Type B pancreatic cell (in vitro differentiated cells): ENCODE results near the gene CAPN10. TPM values are rescaled to one million over a fixed set of nuclear protein-coding genes. Genes with fewer than 3 reads are reported as not detected.

Source experiments
- DNase-seq: peaks from one replicate; pipeline ENCODE4 v3.0.0; 2021; ENCODE audit warnings: mixed read lengths; ENCODE audit not compliant: unreplicated experiment; ENCODE audit errors: extremely low spot score
- H3K27ac Mint-ChIP-seq: 2 replicates; pipeline ENCODE4 v1.8.0; 2021; ENCODE audit warnings: mild to moderate bottlenecking, mixed read lengths
- H3K27me3 Mint-ChIP-seq: 2 replicates; pipeline ENCODE4 v1.8.0; 2021; ENCODE audit warnings: mixed read lengths
- H3K36me3 Mint-ChIP-seq: 2 replicates; pipeline ENCODE4 v1.8.0; 2021; ENCODE audit warnings: mixed read lengths
- H3K4me1 Mint-ChIP-seq: one replicate; pipeline ENCODE4 v1.8.0; 2021; ENCODE audit warnings: mixed read lengths; ENCODE audit not compliant: unreplicated experiment
- H3K4me3 Mint-ChIP-seq: 2 replicates; pipeline ENCODE4 v1.8.0; 2021; ENCODE audit warnings: mild to moderate bottlenecking, mixed read lengths
- H3K9me3 Mint-ChIP-seq: 2 replicates; pipeline ENCODE4 v1.8.0; 2021; ENCODE audit warnings: mixed read lengths
- CTCF ChIP-seq: fragments of 200-600 bp; sonication (generic); conservative IDR thresholded peaks from 2 replicates; pipeline ENCODE4 v1.5.0; 2021; ENCODE audit warnings: antibody characterized with exemption, mild to moderate bottlenecking
- total RNA-seq: library from RNA; stranded (reverse); gene quantifications from 2 replicates; pipeline ENCODE4 v1.2.1, GENCODE V29; 2021; ENCODE audit warnings: low replicate concordance

Gene CAPN10
- total RNA-seq, 1 donor from 2014 or later = 55.2 TPM

GRCh38 chr2:240569523-240569997 is 17.0 kb upstream of the CAPN10 start:
- H3K27me3 Mint-ChIP-seq = peaks cover 7% of the 10 kb centered on the region
- no peaks in the 10 kb centered on the region for H3K9me3 Mint-ChIP-seq
- DNase-seq = no peak
- H3K36me3 Mint-ChIP-seq = no peaks in the 10 kb centered on the region
- H3K27ac Mint-ChIP-seq = peak overlapping the region; percentile 48
- H3K4me1 Mint-ChIP-seq = peaks cover 7% of the 10 kb centered on the region
- no peak for TF ChIP-seq CTCF
- H3K4me3 Mint-ChIP-seq = peak overlapping the region; percentile 80

- no peak overlapping the region for H3K27ac Mint-ChIP-seq
- peaks cover 7% of the 10 kb centered on the region for H3K27me3 Mint-ChIP-seq
- DNase-seq = no peak
- no peaks in the 10 kb centered on the region for H3K9me3 Mint-ChIP-seq
- peaks cover 7% of the 10 kb centered on the region for H3K4me1 Mint-ChIP-seq
- TF ChIP-seq CTCF = no peak
- H3K36me3 Mint-ChIP-seq = no peaks in the 10 kb centered on the region
- H3K4me3 Mint-ChIP-seq = peak overlapping the region; percentile 62
These were observed 16.5 kb upstream of the CAPN10 start for GRCh38 chr2:240569998-240570530.

DNA sequence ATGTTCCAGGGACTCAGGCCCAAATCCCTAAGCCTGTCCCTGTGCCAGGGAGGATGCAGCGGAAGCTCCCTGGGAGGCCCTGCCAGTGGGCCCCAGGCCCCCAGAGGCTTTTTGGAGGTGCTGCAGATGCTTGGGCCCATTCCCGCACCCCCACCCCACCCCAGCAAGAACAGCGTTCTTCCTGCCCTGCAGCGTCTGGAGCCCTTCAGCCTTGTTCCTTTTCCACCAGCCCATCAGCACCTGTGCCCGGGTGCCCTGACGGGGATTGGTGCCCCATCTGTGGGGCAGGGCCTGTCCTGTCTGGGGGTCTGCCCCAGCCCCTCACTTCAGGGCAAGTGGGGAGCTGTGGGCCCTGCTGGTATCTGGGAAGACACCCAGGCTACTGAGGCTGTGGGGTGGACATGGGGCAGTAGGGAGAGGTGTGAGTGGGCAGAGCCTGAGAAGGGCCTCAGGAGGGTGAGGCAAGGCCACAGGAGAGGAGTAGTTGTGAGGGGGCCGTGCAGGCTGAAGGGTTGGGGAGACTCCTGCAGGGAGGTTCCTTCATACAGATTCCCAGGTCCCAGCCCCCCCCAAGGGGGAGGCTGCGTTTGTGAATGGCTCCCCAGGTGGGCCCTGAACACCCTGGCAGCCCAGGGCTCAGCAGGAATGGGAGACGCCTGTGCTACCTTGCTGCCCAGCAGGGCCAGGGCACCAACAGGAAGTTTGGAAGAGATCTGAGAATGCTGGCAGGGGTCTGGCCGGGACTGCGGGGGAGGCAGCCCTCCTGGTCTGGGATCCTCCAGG is 15.8 kb upstream of the CAPN10 start:
- H3K9me3 Mint-ChIP-seq = no peaks in the 10 kb centered on the region
- no peak overlapping the region for H3K27ac Mint-ChIP-seq
- peaks cover 7% of the 10 kb centered on the region for H3K4me1 Mint-ChIP-seq
- H3K27me3 Mint-ChIP-seq = peaks cover 7% of the 10 kb centered on the region
- TF ChIP-seq CTCF = no peak
- no peaks in the 10 kb centered on the region for H3K36me3 Mint-ChIP-seq
- no peak for DNase-seq
- peak overlapping the region; percentile 26 for H3K4me3 Mint-ChIP-seq

GRCh38 chr2:240571314-240571973 is 15.1 kb upstream of the CAPN10 start:
- TF ChIP-seq CTCF = no peak
- no peak for DNase-seq
- H3K4me3 Mint-ChIP-seq = no peak overlapping the region
- no peaks in the 10 kb centered on the region for H3K9me3 Mint-ChIP-seq
- peaks cover 7% of the 10 kb centered on the region for H3K4me1 Mint-ChIP-seq
- peaks cover 7% of the 10 kb centered on the region for H3K27me3 Mint-ChIP-seq
- no peaks in the 10 kb centered on the region for H3K36me3 Mint-ChIP-seq
- no peak overlapping the region for H3K27ac Mint-ChIP-seq

- no peaks in the 10 kb centered on the region for H3K9me3 Mint-ChIP-seq
- peaks cover 3% of the 10 kb centered on the region for H3K27me3 Mint-ChIP-seq
- no peak overlapping the region for H3K27ac Mint-ChIP-seq
- TF ChIP-seq CTCF = no peak
- no peak for DNase-seq
- H3K4me1 Mint-ChIP-seq = peaks cover 7% of the 10 kb centered on the region
- no peak overlapping the region for H3K4me3 Mint-ChIP-seq
- no peaks in the 10 kb centered on the region for H3K36me3 Mint-ChIP-seq
These were observed 14.1 kb upstream of the CAPN10 start for GRCh38 chr2:240572141-240573031.
